GM12873 (cell line): ENCODE data around the gene TXNDC17.

Experiments
- TF ChIP-seq, protein P1 (sequence below): IDR thresholded peaks from 2 replicates; pipeline ENCODE4 v1.5.1; 2012; ENCODE audit warnings: low read depth, mild to moderate bottlenecking, moderate library complexity, low read length, control low read depth; ENCODE audit not compliant: insufficient read depth; ENCODE audit errors: missing control alignments

Gene TXNDC17

GRCh38 chr17:6656797-6657632 is 16.2 kb downstream of the TXNDC17 start:
- TF ChIP-seq, protein P1, sequence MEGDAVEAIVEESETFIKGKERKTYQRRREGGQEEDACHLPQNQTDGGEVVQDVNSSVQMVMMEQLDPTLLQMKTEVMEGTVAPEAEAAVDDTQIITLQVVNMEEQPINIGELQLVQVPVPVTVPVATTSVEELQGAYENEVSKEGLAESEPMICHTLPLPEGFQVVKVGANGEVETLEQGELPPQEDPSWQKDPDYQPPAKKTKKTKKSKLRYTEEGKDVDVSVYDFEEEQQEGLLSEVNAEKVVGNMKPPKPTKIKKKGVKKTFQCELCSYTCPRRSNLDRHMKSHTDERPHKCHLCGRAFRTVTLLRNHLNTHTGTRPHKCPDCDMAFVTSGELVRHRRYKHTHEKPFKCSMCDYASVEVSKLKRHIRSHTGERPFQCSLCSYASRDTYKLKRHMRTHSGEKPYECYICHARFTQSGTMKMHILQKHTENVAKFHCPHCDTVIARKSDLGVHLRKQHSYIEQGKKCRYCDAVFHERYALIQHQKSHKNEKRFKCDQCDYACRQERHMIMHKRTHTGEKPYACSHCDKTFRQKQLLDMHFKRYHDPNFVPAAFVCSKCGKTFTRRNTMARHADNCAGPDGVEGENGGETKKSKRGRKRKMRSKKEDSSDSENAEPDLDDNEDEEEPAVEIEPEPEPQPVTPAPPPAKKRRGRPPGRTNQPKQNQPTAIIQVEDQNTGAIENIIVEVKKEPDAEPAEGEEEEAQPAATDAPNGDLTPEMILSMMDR = peak; percentile 5

DNA sequence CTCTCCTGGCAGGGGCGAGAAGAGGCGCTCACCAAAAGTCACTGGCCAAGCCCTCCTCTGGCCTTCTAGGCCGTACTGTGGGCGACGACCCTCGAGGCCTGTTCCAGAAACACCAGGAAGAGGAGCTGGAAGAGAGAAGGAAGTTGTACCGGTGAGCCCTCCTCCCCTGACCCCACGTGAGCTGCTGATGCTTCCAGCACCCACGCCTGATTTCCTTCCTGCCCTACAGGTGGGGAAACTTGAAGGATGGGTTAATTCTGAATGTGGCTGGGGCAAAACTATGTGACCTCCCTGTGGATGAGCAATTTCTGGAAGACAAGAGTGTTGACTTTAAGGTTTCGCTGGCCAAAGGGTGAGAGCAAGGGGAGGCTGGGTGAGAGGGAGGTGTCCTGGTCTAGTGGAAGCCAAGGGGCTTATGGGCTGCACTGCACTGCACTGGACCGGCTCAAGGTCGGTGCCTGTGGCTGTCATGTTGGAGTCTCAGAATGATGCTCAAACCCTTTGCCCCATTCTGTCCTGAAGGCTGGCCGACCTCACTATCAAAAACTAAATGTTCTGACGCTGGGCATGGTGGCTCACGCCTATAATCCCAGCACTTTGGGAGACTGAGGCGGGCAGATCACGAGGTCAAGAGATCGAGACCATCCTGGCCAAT is 16.9 kb downstream of the TXNDC17 start:
- TF ChIP-seq, protein P1 = no peak

- TF ChIP-seq, protein P1 = no peak
Observed at GRCh38 chr17:6660101-6660500, 19.2 kb downstream of the TXNDC17 start.

GRCh38 chr17:6660805-6661463 is 20.1 kb downstream of the TXNDC17 start:
- TF ChIP-seq, protein P1 = no peak

GRCh38 chr17:6661464-6661848 is 20.6 kb downstream of the TXNDC17 start:
- TF ChIP-seq, protein P1 = no peak

GRCh38 chr17:6666077-6666521 is 25.2 kb downstream of the TXNDC17 start:
- TF ChIP-seq, protein P1 = peak; percentile 89

- TF ChIP-seq, protein P1 = no peak
Observed at GRCh38 chr17:6666557-6666956, 25.7 kb downstream of the TXNDC17 start.
